ENCODE measurements around the gene ST7. TPM values are rescaled to one million over a fixed set of nuclear protein-coding genes. Genes with fewer than 3 reads are reported as not detected.

The ST7 gene
- total and polyA plus RNA-seq, 2 donors (not counting 1 experiment from before 2014, with no cell fraction given) = 2.3 to 4.6 TPM

GRCh38 chr7:117082647-117083046 is 129.3 kb downstream of the ST7 start:
- Mint-ChIP-seq H3K9me3 (ENCODE audit: insufficient read depth) (no peaks in the 10 kb centered on the region), H3K27ac (no peak overlapping the region), H3K4me3 (no peak overlapping the region), H3K4me1 (peaks cover 2% of the 10 kb centered on the region), H3K27me3 (no peaks in the 10 kb centered on the region)
- TF ChIP-seq EZH2 (IDR thresholded peaks at IDR 0.05; ENCODE audit: borderline replicate concordance, insufficient read depth, low read depth, low read length, poor library complexity, severe bottlenecking) (no peak), CTCF (IDR thresholded peaks at IDR 0.05) (no peak)
- Histone ChIP-seq H3K36me3 (replicated peaks in 1 of 2; ENCODE audit: control extremely low read depth in 1 of 2, control insufficient read depth in 1 of 2, extremely low read depth in 1 of 2, insufficient read depth in 2 of 2, low read length in 1 of 2) (no peaks in the 10 kb centered on the region), H2AFZ (ENCODE audit: insufficient read depth, low read depth, low read length, poor library complexity, severe bottlenecking) (no peak overlapping the region), H3K4me1 (ENCODE audit: control insufficient read depth in 2 of 2, insufficient read depth in 2 of 2, low read length in 2 of 2) (no peaks in the 10 kb centered on the region), H3K9me3 (ENCODE audit: control extremely low read depth in 1 of 3, control insufficient read depth in 2 of 3, insufficient read depth in 1 of 3, low read length in 2 of 3) (no peaks in the 10 kb centered on the region), H3K79me2 (ENCODE audit: control insufficient read depth, insufficient read depth, low read length) (no peaks in the 10 kb centered on the region), H3K4me2 (replicated peaks; ENCODE audit: low read depth, low read length, poor library complexity, severe bottlenecking) (no peak overlapping the region), H3K4me3 (ENCODE audit: control extremely low read depth in 1 of 5, extremely low read depth in 1 of 5, insufficient read depth in 1 of 5, low read depth in 2 of 5, low read length in 4 of 5) (no peak overlapping the region), H4K20me1 (ENCODE audit: control insufficient read depth, insufficient read depth, low read length, poor library complexity, severe bottlenecking) (no peaks in the 10 kb centered on the region), H3K27ac (ENCODE audit: low read length in 2 of 2) (no peak overlapping the region), H3K27me3 (replicated peaks in 1 of 4; ENCODE audit: control extremely low read depth in 1 of 4, control insufficient read depth in 3 of 4, insufficient read depth in 4 of 4, low read length in 3 of 4) (no peaks in the 10 kb centered on the region), H3K9ac (ENCODE audit: low read length) (no peak overlapping the region)
- DNase-seq (no peak), ATAC-seq (ENCODE audit: low read depth) (no peak)
- intact Hi-C loops (cut with micrococcal nuclease) = no loop called here
- no CpG with 5 or more reads among the region's 2 CpGs for WGBS (ENCODE audit: insufficient coverage)
- ChIA-PET POLR2A (no interaction called here), CTCF (no interaction called here)

- POLR2A ChIA-PET = no interaction called here
- CTCF ChIA-PET = no interaction called here
- WGBS (ENCODE audit: insufficient coverage) = no CpG with 5 or more reads among the region's 2 CpGs
- Histone ChIP-seq H2AFZ (ENCODE audit: insufficient read depth, low read depth, low read length, poor library complexity, severe bottlenecking) (no peak overlapping the region), H4K20me1 (ENCODE audit: control insufficient read depth, insufficient read depth, low read length, poor library complexity, severe bottlenecking) (no peaks in the 10 kb centered on the region), H3K27ac (ENCODE audit: low read length in 2 of 2) (no peak overlapping the region), H3K9ac (ENCODE audit: low read length) (no peak overlapping the region), H3K4me3 (ENCODE audit: control extremely low read depth in 1 of 5, extremely low read depth in 1 of 5, insufficient read depth in 1 of 5, low read depth in 2 of 5, low read length in 4 of 5) (no peak overlapping the region), H3K79me2 (ENCODE audit: control insufficient read depth, insufficient read depth, low read length) (no peaks in the 10 kb centered on the region), H3K27me3 (replicated peaks in 1 of 4; ENCODE audit: control extremely low read depth in 1 of 4, control insufficient read depth in 3 of 4, insufficient read depth in 4 of 4, low read length in 3 of 4) (no peaks in the 10 kb centered on the region), H3K4me2 (replicated peaks; ENCODE audit: low read depth, low read length, poor library complexity, severe bottlenecking) (no peak overlapping the region), H3K36me3 (replicated peaks in 1 of 2; ENCODE audit: control extremely low read depth in 1 of 2, control insufficient read depth in 1 of 2, extremely low read depth in 1 of 2, insufficient read depth in 2 of 2, low read length in 1 of 2) (no peaks in the 10 kb centered on the region), H3K9me3 (ENCODE audit: control extremely low read depth in 1 of 3, control insufficient read depth in 2 of 3, insufficient read depth in 1 of 3, low read length in 2 of 3) (no peaks in the 10 kb centered on the region), H3K4me1 (ENCODE audit: control insufficient read depth in 2 of 2, insufficient read depth in 2 of 2, low read length in 2 of 2) (no peaks in the 10 kb centered on the region)
- Mint-ChIP-seq H3K9me3 (ENCODE audit: insufficient read depth) (no peaks in the 10 kb centered on the region), H3K4me1 (peaks cover 7% of the 10 kb centered on the region), H3K27ac (no peak overlapping the region), H3K27me3 (no peaks in the 10 kb centered on the region), H3K4me3 (no peak overlapping the region)
- no peak for TF ChIP-seq CTCF (IDR thresholded peaks at IDR 0.05)
- TF ChIP-seq EZH2 (IDR thresholded peaks at IDR 0.05; ENCODE audit: borderline replicate concordance, insufficient read depth, low read depth, low read length, poor library complexity, severe bottlenecking) = no peak
- intact Hi-C loops (cut with micrococcal nuclease) = no loop called here
- ATAC-seq (ENCODE audit: low read depth) = no peak
- no peak for DNase-seq
These were observed 130.3 kb downstream of the ST7 start for GRCh38 chr7:117083648-117084047.
